ENCODE data around the gene CELA2B. TPM values are rescaled to one million over a fixed set of nuclear protein-coding genes. Genes with fewer than 3 reads are reported as not detected.
A peak's percentile ranks its signal among the peaks of the same experiment; 100 is the strongest.

CELA2B gene
- total RNA-seq, 1 donor from 2014 or later: not detected

GRCh38 chr1:15525050-15526020, 49.4 kb downstream of the CELA2B start:
- intact Hi-C loops (cut with DNase I): loop anchor here (2.0 to 5.0 kb wide), 3 partner anchors 77 to 1437 kb away; partner anchors contain the start of gene DDI2
- Histone ChIP-seq H3K9me3 (no peaks in the 10 kb centered on the region), H3K4me3 (peak overlapping the region; percentile 69 to 71), H3K4me1 (peaks cover 7 to 25% of the 10 kb centered on the region in 2 donors), H3K27me3 (no peaks in the 10 kb centered on the region), H3K36me3 (peaks cover 0 to 4% of the 10 kb centered on the region in 2 donors), H3K27ac (peak overlapping the region; percentile 93 to 94)
- no peak for TF ChIP-seq CTCF (IDR thresholded peaks at IDR 0.05)
- DNase-seq (ENCODE audit: low spot score in 2 of 2): peak; percentile 96 to 100

- intact Hi-C loops (cut with DNase I): loop anchor here (5.0 kb wide), 2 partner anchors 91 to 1436 kb away; partner anchors contain the start of gene DDI2
- H3K27ac ChIP-seq: peak overlapping the region; percentile 93 to 94
- H3K27me3 ChIP-seq: no peaks in the 10 kb centered on the region
- peak overlapping the region; percentile 69 to 71 for H3K4me3 ChIP-seq
- no peak for TF ChIP-seq CTCF (IDR thresholded peaks at IDR 0.05)
- no peaks in the 10 kb centered on the region for H3K9me3 ChIP-seq
- peaks cover 7 to 25% of the 10 kb centered on the region in 2 donors for H3K4me1 ChIP-seq
- DNase-seq (ENCODE audit: low spot score in 2 of 2): peak in 1 of 2 donors; percentile 65
- H3K36me3 ChIP-seq: peaks cover 0 to 4% of the 10 kb centered on the region in 2 donors
Observed at GRCh38 chr1:15526021-15526489, 50.2 kb downstream of the CELA2B start.

GRCh38 chr1:15526490-15527339, 50.8 kb downstream of the CELA2B start, which contains the start of gene DNAJC16:
Gene DNAJC16, plus strand, starts transcription at chr1:15526848. Its CDS starts 2,258 bp downstream, at chr1:15529106.
- Histone ChIP-seq H3K4me3 (peak within 1 kb of the TSS; percentile 94 to 98), H3K36me3 (peaks cover 0 to 4% of the 10 kb centered on the region in 2 donors), H3K4me1 (peaks cover 7 to 25% of the 10 kb centered on the region in 2 donors), H3K9me3 (no peaks in the 10 kb centered on the region), H3K27ac (peak within 1 kb of the TSS; percentile 93 to 94), H3K27me3 (no peaks in the 10 kb centered on the region)
- DNase-seq (ENCODE audit: low spot score in 2 of 2): peak; percentile 98 to 100
- peak in 2 of 3 experiments; percentile 19 to 29 for TF ChIP-seq CTCF (IDR thresholded peaks at IDR 0.05)
- intact Hi-C loops (cut with DNase I): loop anchor here (5.0 kb wide), 2 partner anchors 91 to 1436 kb away; partner anchors contain the start of gene DDI2

GRCh38 chr1:15531003-15531402, 55.1 kb downstream of the CELA2B start:
- intact Hi-C loops (cut with DNase I): no loop called here
- H3K9me3 ChIP-seq: no peaks in the 10 kb centered on the region
- no peak overlapping the region for H3K4me3 ChIP-seq
- DNase-seq (ENCODE audit: low spot score in 2 of 2): peak in 1 of 2 donors; percentile 31
- peaks cover 15 to 23% of the 10 kb centered on the region in 2 donors for H3K36me3 ChIP-seq
- no peak overlapping the region for H3K27ac ChIP-seq
- TF ChIP-seq CTCF (IDR thresholded peaks at IDR 0.05): no peak
- peaks cover 7 to 12% of the 10 kb centered on the region in 2 donors for H3K4me1 ChIP-seq
- H3K27me3 ChIP-seq: no peaks in the 10 kb centered on the region

- no peak overlapping the region for H3K4me3 ChIP-seq
- no peak for DNase-seq (ENCODE audit: low spot score in 2 of 2)
- intact Hi-C loops (cut with DNase I): no loop called here
- H3K9me3 ChIP-seq: no peaks in the 10 kb centered on the region
- peaks cover 21 to 29% of the 10 kb centered on the region in 2 donors for H3K36me3 ChIP-seq
- no peak for TF ChIP-seq CTCF (IDR thresholded peaks at IDR 0.05)
- H3K27ac ChIP-seq: no peak overlapping the region
- peaks cover 7 to 10% of the 10 kb centered on the region in 2 donors for H3K4me1 ChIP-seq
- H3K27me3 ChIP-seq: no peaks in the 10 kb centered on the region
Observed at GRCh38 chr1:15531682-15532081, 55.8 kb downstream of the CELA2B start.
